Stimulated activated CD8-positive, alpha-beta memory T cell treated with anti-CD3 and anti-CD28 coated beads, Interleukin-4, amount 100 ng/mL, for 24 hours (primary cell): ENCODE data around the gene JCAD.

Experiments used
- DNase-seq: peaks from one replicate; pipeline ENCODE4 v3.0.0-alpha.2; 2020; ENCODE audit warnings: low read depth

Gene JCAD

DNA sequence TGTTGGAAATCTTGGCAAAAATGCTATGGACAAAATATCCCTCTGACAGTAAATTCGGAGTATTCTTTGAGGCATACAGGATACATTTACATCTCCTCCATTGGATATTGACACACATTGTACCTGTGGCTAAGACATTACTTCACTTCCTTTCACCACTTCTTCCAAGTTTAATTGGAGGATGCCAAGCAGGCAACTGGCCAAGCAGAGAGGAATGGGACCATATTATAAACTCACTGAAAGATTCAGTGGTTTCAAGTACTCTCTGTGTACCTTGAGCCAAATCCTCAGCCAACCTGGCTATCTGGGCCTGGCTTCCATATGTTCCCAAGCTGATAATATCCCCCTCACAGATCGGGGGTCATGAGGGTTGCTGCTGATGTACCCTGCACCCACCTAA lies 14.7 kb upstream of the JCAD start:
- no peak for DNase-seq

DNA sequence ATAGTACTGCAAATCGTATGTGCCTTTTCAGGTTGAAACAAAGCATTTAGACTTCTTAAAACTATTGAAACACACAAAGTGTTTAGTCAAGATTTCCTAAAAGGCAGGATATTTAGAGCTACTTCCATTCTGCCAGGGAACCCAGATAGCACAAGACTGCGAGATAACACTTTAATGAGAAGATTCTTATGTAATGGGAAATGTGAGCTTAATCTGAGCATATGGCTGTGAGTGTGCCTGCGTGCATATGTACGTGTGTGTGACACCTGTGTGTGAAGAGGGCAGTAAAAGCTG lies 14.3 kb upstream of the JCAD start:
- DNase-seq, result no peak

DNA sequence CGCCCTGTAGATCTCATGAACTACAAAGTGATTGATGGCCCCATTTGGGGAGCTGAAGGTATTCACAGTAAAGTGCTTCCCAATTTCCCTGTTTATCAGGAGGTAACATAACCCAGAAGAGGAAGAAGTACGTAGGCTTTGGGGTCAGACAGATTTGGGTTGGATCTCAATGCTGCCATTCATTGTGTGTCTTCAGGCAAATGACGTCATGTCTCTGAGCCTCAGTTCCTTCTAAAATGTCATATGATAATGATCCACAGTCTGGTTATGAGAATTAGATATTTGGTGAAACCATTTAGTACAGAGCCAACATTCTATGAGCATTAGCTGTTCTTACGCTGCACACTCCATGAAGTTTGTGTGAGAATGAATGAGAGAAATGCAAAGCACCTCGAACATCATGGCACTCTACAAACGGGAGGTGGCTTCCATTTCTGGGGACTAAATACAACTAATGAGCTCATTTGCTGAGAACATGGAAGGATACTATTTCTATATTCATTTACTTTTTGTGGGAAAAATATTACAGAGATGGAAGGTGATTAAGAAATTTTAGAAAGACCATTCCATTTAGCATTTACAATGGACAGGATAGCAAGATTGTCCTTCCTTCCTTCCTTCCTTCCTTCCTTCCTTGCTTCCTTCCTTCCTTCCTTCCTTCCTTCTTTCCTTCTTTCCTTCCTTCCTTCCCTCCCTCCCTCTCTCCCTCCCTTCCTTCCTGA lies 13.8 kb upstream of the JCAD start:
- no peak for DNase-seq

DNA sequence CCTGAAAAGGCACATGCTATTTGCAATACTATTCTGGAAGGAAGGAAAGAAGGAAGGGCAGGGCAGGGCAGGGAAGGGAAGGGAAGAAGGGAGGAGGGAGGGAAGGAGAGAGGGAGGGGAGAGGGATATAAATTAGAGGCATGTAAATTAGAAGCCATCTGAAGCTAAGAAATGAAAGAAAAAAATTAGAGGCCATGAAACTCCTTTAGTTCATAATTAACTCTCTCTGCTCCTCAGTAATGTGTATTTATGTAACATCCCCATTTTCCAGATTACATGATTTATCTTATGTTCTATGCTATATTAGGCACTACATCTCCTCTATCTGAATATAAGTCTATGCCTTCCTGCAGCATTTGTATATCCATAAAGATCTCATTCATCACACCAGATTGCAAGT lies 12.7 kb upstream of the JCAD start:
- DNase-seq, result no peak

DNA sequence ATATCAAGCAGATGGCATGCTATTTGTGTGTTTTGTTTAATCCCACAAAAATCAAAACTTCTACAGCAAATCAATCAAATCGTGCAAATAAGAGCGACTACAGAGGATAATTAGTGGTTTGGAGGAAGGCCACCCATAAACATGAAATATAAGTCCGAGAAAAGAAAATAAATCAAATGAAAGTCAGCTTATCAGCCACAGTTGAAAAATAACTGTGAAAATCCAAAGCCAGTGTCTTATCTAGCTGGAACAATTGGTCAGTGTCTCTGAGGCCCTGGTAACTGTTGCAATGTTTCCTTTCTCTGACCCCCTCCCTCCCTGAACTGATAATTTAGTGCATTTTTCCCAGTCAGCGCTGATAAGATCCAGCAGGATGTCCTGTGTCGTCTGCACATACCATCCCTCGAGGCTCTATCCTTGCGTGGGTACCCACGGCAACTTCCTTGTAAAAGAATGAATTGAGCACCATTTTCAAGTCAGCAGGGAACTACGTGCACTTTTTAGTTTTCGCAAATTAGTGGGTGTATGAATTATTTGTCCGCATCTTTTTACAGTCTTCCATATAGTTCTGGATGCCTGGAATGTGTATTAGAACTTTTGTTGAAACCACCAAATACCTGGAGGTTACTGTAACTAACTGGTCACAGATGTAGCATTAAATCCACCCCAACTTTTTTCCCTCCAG lies 10.8 kb upstream of the JCAD start:
- DNase-seq, result no peak

DNA sequence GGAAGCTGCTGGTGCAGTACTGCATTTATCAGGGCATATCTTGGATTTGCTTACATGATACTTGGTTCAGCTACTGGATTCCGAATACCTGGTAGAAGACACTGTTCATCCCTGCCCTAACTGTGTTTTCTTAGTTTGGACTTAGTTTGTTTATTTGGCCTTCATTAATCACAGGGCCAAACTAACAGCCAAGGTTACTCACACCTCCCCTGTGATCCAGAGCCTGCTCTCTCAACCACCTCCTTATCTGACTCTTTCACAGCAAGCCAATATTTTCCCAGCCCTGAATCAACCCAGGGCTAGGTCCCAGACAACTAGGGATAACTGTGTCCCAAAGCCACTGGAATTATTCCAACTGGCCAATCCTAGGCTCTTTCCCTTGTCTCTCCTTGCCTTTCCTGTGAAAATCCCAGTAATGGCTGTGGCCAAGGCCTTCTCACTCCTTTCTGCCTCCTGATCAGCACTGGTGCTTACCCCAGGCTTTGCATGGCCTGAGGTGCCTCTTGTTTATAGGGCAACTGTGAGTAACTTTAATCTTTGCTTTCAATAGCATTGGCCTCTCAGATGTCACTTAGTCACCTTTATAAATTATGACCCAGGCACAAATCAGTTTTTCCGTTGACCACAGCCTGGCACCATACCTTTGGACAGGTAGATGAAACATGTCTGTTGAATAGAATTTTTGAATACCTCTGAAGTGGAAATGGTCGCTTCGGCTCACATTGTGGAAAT lies 9.3 kb upstream of the JCAD start:
- DNase-seq, result no peak

DNA sequence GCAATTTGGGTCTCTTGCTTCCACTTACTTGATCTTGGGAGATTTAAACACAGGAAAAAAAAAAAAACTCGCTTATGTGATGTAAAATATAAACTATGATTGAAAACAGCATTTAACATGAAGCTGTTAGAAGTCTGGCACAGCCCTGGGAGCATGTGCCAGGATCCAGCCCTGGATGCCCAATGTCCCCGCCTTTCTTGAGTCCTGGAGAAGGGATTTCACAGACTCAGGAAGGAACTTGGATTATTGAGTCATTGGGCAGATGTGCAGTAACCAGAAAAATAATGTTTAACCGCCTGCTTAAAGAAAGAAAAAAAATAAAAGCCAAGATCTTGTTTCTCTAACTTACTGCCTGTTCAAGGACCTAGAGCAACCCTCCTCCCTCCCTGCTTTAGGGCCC lies 3.7 kb upstream of the JCAD start:
- no peak for DNase-seq

DNA sequence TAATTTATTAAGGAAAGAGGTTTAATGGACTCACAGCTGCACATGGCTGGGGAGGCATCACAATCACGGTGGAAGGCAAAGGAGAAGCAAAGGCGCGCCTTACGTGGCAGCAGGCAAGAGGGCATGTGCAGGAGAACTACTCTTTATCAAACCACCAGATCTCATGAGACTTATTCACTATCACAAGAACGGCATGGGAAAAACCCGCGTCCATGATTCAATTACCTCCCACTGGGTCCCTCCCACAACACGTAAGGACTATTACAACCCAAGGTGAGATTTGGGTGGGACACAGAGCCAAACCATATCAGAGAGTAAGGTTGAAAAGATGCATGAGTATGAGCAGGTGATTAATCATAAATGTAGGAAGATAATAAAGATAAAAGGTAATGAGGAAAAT lies 3.2 kb upstream of the JCAD start:
- DNase-seq, result no peak

DNA sequence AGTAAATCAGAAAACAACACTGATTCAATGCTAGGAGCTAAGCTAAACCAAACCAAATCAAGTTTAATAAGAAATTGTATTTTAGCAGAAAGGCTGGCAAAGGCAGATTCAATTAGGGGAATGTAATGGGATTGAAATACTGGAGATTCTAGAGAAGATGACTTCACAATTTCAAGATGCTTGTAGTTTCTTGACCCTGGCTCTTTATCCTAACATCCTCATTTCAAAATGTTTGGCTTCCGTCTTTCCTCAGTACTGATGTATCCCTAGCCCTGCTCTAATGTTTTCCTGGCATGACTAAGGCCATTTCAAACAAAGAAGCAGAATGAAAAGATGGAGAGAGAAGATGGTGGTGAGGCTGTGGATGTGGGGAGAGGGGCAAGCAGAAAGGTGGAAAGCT lies 2.7 kb upstream of the JCAD start:
- no peak for DNase-seq

DNA sequence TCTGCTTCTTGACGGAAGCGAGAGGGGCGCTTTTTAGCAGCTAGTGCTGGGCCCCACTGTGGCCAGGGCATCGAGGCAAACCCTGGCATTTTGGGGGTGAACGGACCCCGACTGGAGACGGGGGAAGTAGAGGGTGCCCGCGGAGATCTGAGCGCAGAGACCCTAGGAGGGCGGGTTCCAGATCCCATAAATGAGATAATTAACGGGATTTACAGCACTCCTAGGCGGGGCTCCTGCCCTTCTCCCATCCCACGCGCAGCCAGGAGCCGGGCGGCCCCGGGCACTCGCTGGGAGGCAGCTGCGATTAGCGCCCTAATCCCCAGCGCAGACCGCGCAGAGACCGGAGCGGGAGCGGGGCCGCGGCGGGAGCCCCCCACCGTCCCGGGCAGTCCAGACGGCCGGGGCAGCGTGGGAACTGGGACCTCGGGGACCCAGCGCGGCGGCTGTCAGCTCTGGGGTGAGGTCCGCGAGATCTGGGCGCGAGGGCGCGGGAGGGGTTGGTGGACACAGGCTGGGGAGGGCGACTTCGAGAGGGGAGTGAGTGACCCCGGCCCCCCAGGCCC lies 735 bp downstream of the JCAD start:
- DNase-seq, result no peak

DNA sequence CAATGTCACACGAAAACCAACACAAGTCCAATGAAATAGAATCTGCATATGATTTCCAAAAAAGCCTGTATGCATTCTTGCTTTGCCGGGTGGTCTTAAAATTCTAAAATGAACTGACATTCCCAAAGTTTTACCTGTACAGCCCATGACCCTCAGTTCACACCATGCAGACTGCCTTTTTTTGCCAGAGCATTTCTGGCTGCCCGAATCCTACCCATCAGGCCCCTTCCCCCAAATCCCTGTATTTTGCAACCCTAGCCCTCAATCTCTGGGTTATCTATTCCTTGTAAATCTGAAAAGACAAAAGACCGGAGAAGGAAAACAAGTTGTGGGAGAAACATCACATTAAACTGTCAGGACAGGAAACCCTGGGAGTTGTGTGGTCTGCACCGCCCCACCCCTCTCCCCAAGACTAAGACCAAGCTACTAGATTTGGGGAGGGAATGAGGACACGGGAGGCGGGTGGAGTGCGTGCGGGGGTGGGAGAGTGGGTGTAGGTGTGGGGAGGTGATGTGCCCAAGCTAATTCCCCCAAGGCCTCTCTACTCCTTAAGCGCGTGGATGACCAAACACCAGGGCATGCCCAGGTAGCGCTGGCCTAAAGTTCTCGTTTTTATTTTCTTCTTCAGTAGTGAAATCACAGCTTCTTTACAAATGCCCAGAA lies 1.4 kb downstream of the JCAD start:
- DNase-seq, result no peak

DNA sequence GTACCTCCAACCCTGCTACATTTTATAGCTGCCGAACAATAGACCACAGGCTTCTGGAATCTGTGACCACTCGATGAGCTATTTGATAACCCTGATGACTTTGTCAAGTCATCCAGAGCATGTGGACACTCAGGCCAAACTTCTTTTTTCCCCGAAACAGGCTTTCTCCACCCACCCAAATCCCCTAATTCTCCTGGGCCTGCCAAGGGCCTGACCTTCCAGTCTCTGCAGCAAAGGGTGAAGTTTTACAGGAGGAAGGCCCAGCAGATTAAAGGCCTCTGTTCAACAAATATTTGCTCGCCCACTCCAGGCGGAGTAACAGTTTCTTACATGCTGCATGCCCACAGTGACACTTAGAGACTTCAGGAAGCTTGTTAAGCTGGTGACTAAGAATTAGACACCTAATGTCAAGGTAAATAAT lies 2.0 kb downstream of the JCAD start:
- DNase-seq, result no peak

DNA sequence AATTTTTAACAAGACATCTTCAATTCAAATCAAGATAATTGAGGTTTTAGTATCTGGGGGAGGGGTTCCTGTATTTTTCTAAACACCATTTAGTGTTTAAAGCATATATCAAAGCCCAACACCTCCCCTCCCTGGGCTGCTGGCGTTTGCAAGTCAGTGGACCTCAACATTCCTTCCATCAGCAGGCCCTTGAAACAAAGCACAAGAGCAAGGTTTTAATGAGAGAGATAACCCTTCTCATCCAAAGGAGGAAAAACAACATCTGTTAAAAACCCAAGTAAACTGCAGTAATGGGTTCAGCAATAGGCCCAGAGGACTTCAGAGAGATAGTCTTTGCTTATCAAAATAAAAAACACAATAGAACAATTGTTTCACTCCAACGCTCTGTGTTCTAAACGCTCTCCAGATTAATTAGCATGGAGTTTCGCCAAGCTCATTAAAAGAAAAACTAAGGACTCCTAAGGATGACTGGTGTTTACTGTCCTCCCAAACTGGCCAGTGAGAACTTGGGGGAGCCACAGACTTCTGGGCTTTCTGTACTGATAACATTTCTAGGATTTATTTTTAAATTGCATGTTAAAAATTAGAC lies 2.5 kb downstream of the JCAD start:
- no peak for DNase-seq

DNA sequence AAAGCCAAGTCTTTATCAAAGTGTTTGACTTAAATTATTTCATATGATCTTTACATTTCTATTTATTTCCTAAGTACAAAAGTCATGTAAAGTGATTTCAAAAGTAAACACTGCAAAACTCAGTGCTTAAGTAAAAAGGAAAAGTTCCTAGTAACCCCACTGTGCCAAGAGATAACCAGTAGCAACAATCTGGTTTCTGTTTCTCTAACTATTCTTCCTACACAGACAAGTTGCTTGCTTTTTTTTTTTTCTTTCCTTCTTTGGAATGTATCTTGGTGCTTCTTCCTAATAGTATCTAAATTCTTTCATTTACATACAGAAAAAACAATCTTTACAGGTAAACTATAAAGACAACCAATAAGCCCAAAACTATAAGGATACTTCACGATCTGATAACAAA lies 3.1 kb downstream of the JCAD start:
- DNase-seq, result no peak

DNA sequence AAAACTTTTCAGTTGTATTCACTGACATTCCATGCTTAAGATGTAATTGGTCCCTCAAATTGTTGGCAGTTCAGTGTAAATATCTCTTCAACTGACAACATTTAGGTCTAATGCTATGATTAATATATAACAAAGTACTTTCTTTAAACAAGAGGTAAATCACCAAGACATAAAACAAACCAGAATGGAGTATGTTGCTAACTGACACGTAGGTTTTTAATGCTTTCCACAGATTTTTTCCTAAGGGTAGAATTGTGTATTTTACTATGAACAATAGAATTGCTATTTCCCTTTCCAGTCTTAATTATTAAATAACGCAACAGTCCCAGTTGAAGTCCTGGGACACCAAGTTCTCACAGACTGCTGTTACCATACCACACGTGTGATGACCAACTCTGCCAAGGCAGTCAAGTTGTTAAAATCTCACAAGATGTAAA lies 4.1 kb downstream of the JCAD start:
- DNase-seq, result no peak

DNA sequence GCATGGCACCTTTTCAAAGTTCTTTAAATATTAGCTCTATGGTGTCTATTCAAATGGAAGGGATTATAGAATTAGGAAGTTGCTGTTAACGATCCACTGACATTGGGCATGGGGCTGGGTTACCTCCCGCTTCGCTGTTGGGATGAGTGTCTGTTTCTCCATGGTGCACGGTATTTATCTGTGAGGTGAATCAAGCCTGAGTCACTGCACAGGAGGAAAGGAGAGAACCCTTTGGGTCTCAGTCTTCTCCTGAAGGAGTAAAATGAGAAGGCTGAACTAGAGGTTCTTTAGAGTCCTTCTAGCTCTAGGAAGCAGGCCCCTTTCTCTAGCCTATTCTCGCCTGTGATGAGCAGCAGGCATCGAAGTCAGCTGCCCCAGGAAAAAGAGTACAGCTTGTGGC lies 7.3 kb downstream of the JCAD start:
- DNase-seq, result no peak

DNA sequence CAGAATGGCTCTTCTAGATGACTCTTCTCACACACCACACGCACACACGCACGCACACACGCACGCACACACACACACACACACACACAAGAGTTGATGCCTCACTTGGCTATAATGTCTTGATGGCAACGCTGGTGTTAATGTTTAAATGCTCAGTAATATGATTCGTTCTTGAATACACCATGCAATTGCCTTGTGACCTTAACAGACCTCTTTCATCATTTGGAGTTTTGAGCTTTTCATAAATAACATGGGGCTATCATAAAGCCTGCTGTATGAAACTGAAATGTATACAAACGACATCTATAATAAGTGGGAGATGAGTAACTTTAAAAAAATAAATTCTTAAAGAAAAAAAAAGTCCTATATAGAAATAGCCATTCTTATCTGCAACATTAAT lies 8.2 kb downstream of the JCAD start:
- no peak for DNase-seq

DNA sequence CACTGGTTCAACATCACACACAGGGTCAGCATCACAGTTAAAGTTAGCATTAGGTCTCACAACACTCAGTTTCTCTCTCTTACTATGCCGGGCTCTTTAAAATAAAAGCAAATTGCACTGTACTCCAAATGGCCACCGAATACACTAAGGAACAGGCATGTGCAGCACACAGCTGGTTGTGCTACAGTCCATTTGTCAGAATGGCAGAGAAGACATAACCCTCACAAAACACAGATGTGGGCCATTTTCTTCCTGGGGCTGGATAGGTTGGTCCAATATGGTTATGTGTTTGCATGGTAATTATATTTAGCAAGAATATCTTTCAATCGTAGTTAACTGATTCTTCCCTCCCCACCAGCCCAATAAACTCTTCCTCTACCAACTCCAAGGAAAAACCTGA lies 9.0 kb downstream of the JCAD start:
- no peak for DNase-seq

DNA sequence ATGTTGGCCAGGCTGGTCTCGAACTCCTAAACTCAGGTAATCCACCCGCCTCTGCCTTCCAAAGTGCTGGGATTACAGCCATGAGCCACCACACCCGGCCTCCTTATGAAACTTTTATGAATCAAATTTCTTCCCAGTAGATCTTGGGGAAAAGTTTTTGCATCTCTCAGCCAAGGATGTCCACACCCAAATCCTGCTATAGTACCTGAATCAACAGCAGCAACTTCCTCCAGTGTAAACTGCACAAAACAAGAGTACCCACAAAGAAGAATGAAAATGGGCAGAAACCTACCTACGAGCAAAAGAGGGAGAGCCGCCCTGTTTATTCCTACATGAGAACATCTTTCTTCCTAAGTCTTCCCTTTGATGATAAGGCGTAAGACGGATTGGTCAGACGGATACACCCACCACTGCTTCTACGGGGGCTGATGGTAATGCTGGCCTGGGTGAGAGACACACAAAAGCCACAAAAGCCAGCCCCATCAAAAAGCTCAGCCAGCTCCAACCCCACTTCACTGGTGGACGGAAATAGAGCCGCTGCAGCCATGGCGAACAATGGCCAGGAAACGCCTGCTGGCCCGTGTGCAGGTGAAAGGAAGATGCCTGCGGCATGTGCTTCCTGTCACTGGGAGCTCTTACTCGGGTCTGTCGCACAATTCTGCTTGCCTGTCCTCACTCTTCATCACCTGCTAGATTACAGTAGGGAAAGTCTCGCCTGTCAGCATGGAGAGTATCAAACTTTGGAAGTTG lies 10.4 kb downstream of the JCAD start:
- no peak for DNase-seq

DNA sequence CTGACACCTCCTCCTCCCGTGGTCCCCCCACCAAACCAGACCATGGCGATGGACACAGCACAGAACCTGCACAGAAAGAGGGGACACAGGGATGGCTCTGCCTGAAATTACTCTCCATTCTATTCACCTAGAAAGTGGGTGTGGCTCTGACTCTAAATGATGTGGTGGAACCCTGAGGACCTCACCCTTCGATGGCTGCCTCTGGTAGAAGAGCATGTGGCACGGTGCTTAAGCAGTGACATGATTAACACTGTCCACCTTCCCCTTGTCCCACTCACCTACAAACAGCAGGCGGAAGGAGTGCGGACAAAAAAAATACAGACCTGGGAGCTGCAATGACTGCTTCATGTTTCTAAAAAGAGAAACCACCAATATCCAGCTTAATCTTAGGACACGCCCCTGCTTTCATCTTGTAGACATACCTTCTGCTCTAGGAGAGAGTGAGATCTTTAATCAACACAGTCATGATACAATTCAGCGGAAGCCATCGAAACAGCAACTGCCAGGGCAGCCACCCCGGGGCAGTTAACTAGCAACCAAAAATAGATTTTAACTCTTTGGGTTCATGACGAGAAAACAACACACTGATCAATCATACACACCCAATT lies 11.4 kb downstream of the JCAD start:
- DNase-seq, result no peak

DNA sequence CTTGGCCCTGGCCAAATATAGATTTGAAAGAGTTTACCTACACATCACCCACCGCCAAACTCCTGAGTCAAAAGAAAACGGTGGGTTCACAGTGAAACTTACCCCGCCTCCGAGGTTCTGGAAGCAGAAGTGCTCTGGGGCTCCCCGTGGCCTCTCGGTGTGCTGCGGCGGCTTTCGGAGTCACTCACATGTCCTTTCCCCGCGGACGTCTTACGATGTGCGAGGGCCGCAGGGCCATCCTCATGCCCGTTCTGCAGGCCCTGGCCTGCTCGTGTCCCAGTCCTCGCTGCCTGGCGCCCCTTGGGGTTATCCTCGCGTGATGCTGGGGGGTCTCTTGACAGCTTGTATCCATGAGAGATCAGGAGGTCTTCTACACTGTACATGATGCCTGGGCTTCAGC lies 12.0 kb downstream of the JCAD start:
- DNase-seq, result no peak
